HG03521 (cell line): ENCODE results near the gene ICA1L.

Source experiments
- ATAC-seq: cut with Tn5 transposase; IDR thresholded peaks from one replicate; pipeline ENCODE4 v1.9.1; 2021; ENCODE audit warnings: mild to moderate bottlenecking, moderate library complexity; ENCODE audit not compliant: unreplicated experiment

Gene ICA1L

DNA sequence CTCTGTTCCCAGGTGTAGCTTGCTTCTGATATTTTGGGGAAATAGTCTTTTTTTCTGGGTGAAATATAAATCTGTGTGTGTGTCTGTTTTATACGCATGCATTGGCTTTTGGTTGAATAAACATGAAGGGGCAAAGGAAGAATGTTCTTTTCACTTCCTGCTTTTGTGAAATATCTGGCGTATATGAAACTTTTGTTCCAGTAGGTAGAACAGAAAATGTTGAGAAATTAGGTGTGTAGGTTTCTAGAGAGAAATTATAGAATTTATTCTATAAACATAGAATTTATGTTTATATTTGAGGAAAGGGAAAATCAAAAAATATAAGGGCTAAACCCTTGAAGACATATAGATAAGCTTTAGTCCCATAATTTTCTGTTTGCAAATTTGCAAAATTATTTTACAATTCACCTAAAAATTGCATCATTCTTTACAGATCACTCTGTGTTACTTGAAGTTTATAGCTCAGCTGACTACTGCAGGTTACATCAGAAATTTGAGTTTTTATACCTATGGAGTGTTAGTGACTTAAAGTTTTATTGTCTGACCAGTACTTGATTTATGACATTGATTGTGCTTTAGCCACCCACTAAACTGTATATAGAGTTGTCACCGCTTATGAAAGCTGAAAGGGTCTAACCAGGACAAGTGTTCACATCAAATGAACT is 120.7 kb downstream of the ICA1L start:
- ATAC-seq: no peak

DNA sequence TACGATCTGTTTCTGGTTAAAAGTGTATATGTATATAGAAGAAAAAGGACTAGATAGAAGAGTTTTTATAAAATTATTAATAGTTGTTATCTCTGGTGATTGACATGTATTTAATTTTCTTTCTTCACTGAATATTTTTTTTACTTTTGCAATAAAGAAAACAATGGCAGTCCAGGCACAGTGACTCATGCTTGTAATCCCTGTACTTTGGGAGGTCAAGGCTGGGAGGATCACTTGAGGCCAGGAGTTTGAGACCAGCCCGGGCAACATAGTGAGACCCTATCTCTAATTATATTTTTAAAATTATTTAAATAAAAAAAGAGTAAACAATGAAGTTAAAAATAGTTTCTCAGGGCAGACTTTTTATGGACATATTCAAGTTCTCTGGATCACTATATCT is 122.1 kb downstream of the ICA1L start:
- ATAC-seq: no peak

DNA sequence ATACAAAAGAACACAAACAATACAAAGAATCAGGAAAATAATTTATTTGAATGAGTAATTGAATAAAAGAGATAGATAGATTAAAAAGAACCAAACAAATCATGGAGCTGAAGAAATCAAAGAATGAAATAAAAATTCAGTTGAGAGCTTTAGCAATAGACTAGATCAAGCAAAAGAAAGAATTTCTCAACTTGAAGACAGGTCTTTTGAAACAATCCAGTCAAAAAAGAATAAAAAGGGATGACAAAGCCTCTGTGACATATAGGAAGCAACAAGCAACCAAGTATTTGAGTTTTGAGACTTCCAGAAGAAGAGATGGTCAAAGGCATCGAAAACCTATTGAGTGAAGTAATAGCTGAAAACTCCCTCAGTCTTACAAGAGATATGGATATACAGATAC is 128.0 kb downstream of the ICA1L start:
- no peak for ATAC-seq

DNA sequence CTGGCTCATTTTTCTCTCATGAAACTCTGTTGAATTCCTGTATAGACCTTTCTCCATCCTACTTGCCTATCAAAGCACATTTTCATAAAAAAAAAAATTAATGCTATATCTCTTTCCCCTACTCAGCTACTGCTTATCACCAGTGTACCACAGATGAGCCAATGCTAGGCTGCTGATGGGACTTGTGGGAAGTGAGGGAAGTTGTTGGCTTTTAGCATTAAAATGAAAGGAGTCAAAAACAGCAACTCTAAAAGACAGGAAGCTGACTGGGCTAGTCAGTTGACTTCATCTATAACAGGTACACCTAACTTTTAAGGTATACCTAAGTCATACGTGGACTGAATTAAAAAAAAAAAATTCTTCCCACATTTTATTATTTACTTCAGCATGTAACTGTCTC is 134.7 kb downstream of the ICA1L start:
- no peak for ATAC-seq

DNA sequence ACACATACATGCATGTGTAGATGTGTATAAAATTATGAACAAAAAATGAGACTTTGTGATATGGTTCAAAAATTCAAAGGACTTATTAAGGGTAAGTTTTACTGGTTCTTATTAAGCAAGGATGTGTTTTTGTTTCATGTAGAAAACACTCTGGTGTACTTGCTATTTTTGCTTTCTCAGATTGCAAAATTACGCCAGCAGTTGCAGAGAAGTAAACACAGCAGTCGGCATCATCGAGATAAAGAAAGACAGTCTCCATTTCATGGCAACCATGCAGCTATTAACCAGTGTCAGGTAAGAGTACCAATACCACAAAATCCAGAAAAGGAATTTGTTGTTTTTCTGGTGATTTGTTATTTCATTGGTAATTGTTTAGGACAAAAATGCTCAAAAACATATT is 145.5 kb downstream of the ICA1L start:
- no peak for ATAC-seq

DNA sequence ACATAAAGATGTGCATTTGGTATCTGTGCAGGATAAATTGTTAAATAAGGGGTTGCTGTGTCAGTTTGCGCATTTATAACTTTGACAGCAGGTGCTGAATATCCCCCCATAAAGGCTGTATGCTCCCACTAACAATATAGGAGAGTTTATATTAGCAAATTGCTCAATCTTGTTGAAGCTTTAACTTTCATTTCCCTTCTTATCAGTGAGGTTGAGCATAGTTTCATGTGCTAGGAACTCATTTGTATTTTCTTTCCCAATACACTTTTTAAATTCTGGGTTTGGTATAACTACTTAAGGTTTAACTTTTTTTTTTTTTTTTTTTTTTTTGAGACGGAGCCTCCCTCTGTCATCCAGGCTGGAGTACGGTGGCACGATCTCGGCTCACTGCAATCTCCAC is 147.8 kb downstream of the ICA1L start:
- no peak for ATAC-seq
